LoVo (cell line): Measurements from ENCODE around the gene AHRR.
"Not testable (repeated sequence)": the region's sequence is repeated elsewhere in the genome, so short reads cannot be mapped to it uniquely, and the experiment has no call there.

Experiments used
- DNase-seq: peaks from one replicate; pipeline ENCODE4 v3.0.0-alpha.2; 2016; ENCODE audit warnings: low spot score

The AHRR gene

GRCh38 chr5:321230-321725 is at the start of gene AHRR:
AHRR (plus strand) TSS chr5:321714; CDS start chr5:343903, 22,189 bp downstream.
- DNase-seq = peak; percentile 88

- DNase-seq = not testable (repeated sequence)
Observed at GRCh38 chr5:271828-272167, 49.7 kb upstream of the AHRR start.

DNA sequence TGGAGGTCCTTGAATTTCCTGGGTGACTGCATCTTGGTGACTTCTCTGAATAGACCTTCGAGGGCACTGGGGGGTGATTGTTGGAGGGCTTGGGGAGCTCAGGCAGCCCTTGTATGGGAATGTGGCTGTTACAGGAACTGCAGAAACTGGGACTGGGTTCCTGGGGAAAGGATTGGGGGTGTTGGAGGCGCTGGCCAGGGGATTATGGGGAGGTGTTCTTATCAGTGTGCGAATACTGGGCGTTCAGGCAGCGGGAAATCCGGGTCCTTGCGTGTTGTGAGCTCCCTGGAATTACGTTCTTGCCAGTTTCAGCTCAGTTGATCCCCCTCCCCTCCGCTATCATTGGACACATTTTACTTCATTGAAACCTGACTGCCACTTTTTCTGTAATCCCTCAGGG is 48.4 kb upstream of the AHRR start:
- DNase-seq = not testable (repeated sequence)

GRCh38 chr5:273491-273890 is 48.0 kb upstream of the AHRR start:
- not testable (repeated sequence) for DNase-seq

DNA sequence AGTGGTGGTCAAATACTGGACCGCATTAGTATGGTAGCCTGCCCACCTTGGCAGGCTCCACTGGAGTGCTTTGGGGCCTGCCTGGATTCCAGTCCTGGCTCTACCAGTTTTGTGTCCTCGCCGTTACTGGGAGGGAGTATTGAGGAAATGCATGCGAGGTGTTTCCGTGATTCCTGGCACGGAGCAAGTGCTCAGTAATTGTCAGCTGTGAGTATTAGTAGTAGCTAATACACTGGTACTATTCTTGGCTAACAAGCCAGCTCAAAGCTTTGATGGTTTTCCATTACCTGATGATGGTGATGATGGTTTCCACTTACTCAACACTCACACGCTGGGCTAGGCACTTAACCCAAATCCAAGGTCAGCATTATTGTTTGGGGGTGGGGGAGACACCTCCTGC is 47.2 kb upstream of the AHRR start:
- not testable (repeated sequence) for DNase-seq

DNA sequence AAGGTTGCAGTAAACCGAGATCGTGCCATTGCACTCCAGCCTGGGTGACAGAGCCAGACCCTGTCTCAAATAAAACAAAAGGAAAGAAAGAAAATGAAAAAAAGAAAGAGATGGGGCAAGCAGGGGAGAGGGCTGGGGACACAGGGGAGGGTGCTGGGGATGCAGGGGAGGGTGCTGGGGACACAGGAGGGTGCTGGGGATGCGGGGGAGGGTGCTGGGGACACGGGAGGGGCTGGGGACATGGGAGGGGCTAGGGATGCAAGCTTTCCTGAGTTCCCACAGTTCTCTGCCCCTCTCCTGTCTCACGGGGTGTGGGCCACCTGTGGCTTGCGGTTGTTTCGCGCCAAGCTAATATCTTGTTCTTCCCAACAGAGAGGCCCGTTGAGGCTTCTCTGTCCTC is 42.9 kb upstream of the AHRR start:
- no peak for DNase-seq

DNA sequence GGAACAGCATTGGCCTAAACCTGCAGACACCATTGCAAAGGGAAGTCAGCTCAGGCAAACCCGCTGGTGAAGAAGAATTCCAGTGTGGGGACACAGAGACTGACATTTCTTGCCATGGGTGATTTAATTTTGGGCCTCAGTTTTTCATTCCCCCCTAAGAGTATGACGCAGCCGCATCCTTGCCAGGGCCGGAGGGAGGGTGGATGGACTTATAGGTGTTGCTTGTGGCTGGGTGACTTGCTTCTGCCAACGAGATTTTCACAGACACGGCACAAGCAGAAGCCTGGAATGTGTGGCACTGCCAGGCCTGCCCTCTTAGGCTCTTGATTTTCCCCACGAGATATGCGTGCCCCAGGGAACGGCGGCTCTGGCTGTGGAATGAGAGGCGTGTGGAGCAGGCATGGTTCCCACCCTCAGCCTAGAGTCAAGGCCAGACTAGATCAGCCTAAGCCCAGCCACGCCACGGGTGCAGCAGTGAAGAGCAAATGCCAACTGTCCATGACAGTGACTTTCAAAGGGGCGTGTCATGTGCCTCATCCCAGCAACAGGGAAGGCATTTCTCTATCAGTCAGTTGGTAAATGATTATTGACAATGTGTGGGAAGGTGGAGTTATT is 42.4 kb upstream of the AHRR start:
- not testable (repeated sequence) for DNase-seq

DNA sequence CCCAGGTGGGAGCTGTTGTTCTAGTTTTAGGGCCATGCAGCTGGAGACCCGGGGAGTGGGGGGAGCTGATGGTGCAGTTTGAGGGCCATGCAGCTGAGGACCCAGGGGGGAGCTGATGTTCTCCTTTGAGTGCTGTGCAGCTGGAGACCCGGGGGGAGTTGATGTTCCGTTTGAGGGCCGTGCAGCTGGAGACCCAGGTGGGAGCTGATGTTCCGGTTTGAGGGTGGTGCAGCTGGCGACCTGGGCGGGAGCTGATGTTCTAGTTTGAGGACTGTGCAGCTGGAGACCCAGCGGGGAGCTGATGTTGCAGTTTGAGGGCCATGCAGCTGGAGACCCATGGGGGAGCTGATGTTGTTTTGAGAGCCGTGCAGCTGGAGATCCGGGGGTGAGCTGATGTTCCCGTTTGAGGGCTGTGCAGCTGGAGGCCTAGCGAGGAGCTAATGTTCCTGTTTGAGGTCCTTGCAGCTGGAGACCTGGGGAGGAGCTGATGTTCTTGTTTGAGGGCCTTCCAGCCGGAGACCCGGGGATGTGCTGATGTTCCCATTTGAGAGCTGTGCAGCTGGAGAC is 35.4 kb upstream of the AHRR start:
- DNase-seq = no peak

- not testable (repeated sequence) for DNase-seq
Observed at GRCh38 chr5:290200-290599, 31.3 kb upstream of the AHRR start.

- DNase-seq = not testable (repeated sequence)
Observed at GRCh38 chr5:291345-291744, 30.2 kb upstream of the AHRR start.

DNA sequence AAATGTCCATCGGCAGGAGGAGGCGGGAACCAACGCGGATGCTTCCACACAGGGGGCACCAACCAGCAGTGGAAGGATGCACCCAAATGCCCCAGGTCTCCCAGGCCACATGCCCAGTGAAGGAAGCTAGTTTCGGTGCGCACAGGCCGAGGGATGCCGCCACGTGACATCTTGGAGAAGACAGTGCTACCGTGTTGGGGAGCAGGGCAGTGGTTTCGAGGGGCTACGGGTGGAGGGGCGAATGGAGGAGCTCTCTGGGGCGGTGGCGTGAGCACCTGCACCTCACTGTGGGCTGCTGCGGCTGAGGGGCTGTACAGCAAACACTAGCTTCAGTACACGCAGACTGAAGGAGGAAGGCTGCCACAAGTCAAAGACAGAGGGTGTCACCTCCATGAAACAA is 26.7 kb upstream of the AHRR start:
- DNase-seq = not testable (repeated sequence)

- not testable (repeated sequence) for DNase-seq
Observed at GRCh38 chr5:296207-296606, 25.3 kb upstream of the AHRR start.

DNA sequence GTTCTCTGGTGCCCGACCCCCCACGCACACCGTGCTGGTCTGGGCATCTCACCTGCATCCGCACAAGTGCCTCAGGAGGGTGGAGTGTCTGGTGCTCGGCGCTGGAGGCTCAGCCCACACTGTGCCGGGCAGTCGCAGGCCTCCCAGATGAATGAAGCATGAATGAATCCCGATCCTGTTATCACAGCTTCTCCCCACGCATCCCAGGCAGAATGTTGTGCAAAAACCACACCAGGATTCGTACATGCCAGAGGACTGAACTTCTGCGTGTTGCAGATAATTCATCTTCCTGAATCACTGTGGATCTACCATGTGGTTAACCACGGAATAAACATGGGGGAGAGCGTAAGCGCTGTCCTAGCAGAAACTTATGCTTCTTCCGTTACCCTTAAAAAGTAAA is 24.6 kb upstream of the AHRR start:
- DNase-seq = not testable (repeated sequence)

- not testable (repeated sequence) for DNase-seq
Observed at GRCh38 chr5:297448-297847, 24.1 kb upstream of the AHRR start.

DNA sequence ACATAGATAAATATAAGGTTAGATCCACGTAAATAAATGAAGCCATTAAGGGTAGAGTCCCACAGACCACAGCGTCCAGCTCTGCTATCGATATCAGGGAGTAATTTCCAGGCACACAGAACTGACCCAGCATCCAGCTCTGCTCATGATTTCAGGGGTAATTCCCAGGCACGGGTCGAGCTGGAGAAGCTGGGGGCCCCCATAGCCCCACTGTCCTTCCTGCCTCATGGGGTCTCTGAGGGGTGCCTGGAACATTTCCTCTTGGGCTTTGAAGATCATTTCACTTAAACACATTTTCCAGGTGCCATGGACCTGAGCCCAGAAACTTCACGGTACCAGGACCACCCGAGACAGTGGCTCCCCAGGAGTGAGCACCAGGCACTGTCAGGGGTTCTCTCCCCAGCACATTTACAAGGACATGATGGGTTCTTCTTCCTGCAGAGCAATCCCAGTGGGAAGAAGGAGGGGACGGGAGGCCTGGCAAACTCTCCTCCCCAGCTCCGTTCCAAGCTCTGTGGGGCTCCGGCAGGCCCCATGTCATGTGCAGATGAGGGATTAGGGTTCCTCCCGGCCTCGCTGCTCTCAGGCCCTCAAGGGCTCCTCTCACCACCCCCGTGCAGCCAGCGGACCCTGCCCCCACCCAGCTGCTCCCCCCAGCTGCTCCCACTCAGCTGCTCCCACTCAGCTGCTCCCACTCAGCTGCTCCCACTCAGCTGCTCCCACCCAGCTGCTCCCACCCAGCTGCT is 23.4 kb upstream of the AHRR start:
- not testable (repeated sequence) for DNase-seq

- no peak for DNase-seq
Observed at GRCh38 chr5:298737-299125, 22.8 kb upstream of the AHRR start.

DNA sequence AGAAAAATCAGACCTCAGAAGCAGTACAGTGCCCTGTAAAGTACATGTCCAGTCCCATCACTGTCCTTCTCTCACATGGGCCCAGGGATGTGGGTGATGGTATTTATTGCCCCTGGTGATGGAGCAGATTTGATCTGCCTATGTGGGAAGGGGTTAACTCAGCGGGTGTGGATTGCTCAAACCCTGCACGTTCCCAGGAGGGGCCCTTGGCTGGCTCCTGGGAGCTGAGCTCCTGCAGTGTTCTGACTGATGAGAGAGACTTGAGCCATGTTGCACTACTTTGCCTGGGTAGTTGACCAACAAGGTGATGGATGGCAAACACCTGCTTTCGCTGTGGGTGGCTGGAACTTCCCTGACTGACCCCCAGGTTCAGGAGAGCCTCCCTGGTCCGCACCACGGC is 21.6 kb upstream of the AHRR start:
- not testable (repeated sequence) for DNase-seq

- not testable (repeated sequence) for DNase-seq
Observed at GRCh38 chr5:300691-301435, 20.7 kb upstream of the AHRR start.

DNA sequence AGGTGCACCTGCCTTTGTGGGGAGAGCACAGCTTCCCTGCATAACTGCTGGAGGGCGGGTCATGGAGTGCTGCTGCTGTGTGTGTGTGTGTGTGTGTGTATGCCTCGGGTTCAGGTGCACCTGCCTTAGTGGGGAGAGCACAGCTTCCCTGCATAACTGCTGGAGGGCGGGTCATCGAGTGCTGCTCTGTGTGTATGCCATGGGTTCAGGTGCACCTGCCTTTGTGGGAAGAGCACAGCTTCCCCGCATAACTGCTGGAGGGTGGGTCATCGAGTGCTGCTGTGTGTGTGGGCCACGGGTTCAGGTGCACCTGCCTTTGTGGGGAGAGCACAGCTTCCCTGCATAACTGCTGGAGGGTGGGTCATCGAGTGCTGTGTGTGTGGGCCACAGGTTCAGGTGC is 19.1 kb upstream of the AHRR start:
- DNase-seq = not testable (repeated sequence)

- DNase-seq = no peak
Observed at GRCh38 chr5:302966-303365, 18.5 kb upstream of the AHRR start.

DNA sequence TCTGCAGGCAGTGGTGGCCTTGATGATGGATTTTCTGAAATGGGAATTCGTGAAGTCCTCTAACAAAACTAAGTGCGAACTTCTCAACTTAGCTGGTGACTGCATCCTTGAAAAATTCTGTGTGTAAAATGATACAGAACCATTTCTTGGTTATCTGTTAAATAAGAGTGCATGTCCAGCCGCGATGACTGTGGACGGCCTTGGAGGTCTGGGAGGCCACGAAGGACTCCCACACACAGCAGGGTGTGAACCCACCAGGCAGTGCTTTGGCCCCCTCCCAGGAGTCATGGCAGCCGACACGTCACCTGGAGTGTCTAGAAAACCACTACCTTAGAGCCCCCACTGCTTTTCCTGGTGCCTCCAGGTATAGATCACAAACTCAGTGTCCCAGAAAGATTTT is 17.8 kb upstream of the AHRR start:
- DNase-seq = not testable (repeated sequence)

DNA sequence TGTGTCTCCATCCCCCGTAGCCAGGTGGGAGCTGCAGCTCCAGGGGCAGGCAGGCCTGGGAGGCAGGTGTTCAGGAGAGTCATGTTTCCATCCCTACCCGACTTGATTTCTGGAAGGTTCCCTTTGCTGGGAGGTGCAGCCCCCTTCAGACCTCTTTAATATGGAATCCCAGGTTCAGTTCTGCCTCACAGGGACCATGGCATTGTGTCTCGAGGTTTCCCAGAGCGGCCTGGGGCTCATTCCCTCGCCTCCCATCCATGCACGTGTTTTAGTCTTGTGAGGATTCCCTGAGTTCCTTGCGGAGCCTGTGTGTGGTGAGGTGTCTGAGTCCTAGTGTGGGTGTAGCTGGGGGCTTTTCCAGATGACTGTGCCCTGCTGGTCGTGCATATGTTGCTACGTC is 16.5 kb upstream of the AHRR start:
- DNase-seq = no peak

DNA sequence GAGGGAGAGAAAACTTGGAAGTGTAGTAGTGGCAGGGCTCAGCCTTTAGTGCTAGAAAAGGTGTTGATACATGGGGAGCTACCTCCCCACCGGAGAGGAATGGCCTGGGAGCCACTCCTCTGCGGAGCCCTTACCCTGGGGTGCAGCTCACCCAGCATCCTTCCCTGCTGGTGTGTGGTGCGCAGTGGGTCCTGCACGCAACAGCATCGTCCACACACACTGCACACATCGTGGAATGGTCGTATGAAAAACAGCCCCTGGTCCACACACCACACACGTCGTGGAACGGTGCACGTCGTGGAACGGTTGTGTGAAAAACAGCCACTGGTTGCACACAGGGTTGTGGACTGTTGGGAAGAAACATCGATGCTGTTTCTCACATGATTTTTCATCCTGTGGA is 16.1 kb upstream of the AHRR start:
- no peak for DNase-seq
